Testis (tissue), 3 donors: ENCODE results near the gene RAD54L2. TPM values are rescaled to one million over a fixed set of nuclear protein-coding genes. Genes with fewer than 3 reads are reported as not detected.

ENCODE experiments used
- DNase-seq: peaks from one replicate; pipeline ENCODE4 v3.0.0-alpha.2; 2019
- H3K27ac ChIP-seq, 2 donors: fragments of 200-600 bp; sonication (generic); one replicate each; pipeline ENCODE4 v1.5.1; 2019
- H3K27me3 ChIP-seq: fragments of 200-600 bp; sonication (generic); one replicate; pipeline ENCODE4 v1.5.1; 2019
- H3K36me3 ChIP-seq: fragments of 200-600 bp; sonication (generic); one replicate; pipeline ENCODE4 v1.5.1; 2017; ENCODE audit warnings: low read depth; ENCODE audit errors: missing control alignments
- H3K4me1 ChIP-seq: fragments of 200-600 bp; sonication (generic); one replicate; pipeline ENCODE4 v1.5.1; 2019
- H3K4me3 ChIP-seq, 2 donors: fragments of 200-600 bp; sonication (generic); one replicate each; pipeline ENCODE4 v1.5.1; 2017 to 2019
- H3K9me3 ChIP-seq: fragments of 200-600 bp; sonication (generic); one replicate; pipeline ENCODE4 v1.5.1; 2017
- CTCF ChIP-seq, 3 experiments: fragments of 450-650 bp in 2 of 3; fragments of 200-600 bp in 1 of 3; sonication (generic) in 1 of 3; IDR thresholded peaks; one replicate each; pipeline ENCODE4 v1.5.1; 2016 to 2019; ENCODE audit warnings: antibody characterized with exemption in 3 of 3, mild to moderate bottlenecking in 2 of 3, moderate library complexity in 1 of 3
- POLR2A ChIP-seq: fragments of 450-650 bp; IDR thresholded peaks from one replicate; pipeline ENCODE4 v1.6.1; 2017; ENCODE audit warnings: antibody characterized with exemption, mild to moderate bottlenecking, moderate library complexity
- WGBS, 2 donors: methylation state at CpG; one replicate each; pipeline ENCODE4 v1.1.5; 2018; 5-methylcytosine and 5-hydroxymethylcytosine counted together
- intact Hi-C: fragments of 100-400 bp; cut with DNase I; formaldehyde crosslinking; loops from one replicate; pipeline ENCODE4 v1.15.1; 2023; ENCODE audit warnings: low total_unique reads
- polyA plus RNA-seq: library from polyadenylated mRNA; stranded (reverse); fragments of 350-450 nt; fragmentation: Illumina TruSeq; extraction: RNeasy Lipid Tissue Mini Kit (QIAGEN cat#74804); gene quantifications from one replicate; pipeline ENCODE4 v1.2.3, GENCODE V29; 2014; ENCODE audit warnings: low read depth, low replicate concordance; ENCODE audit not compliant: insufficient read depth
- total RNA-seq, 2 donors: library from RNA; depleted of rRNA; stranded (reverse); fragments of >200 nt; gene quantifications; one replicate each; pipeline ENCODE4 v1.2.3, GENCODE V29; 2016

Gene RAD54L2
- total and polyA plus RNA-seq, 3 donors from 2014 or later: 13.3 to 49.1 (median 40.6) TPM

GRCh38 chr3:51547274-51547673 lies 8.8 kb downstream of the RAD54L2 start:
- DNase-seq: no peak
- TF ChIP-seq POLR2A: no peak
- TF ChIP-seq CTCF (IDR thresholded peaks at IDR 0.05): no peak
- no peaks in the 10 kb centered on the region for H3K9me3 ChIP-seq
- no peaks in the 10 kb centered on the region for H3K4me1 ChIP-seq
- H3K27me3 ChIP-seq: no peaks in the 10 kb centered on the region
- intact Hi-C loops: no loop called here
- 88 to 95% methylated on average over 6 of the region's 6 CpGs for WGBS, 2 donors
- no peak overlapping the region for H3K27ac ChIP-seq
- H3K4me3 ChIP-seq: no peak overlapping the region
- H3K36me3 ChIP-seq: no peaks in the 10 kb centered on the region

- no peak overlapping the region for H3K4me3 ChIP-seq
- no peak for DNase-seq
- TF ChIP-seq CTCF (IDR thresholded peaks at IDR 0.05) (no peak), POLR2A (no peak)
- H3K4me1 ChIP-seq: no peaks in the 10 kb centered on the region
- no peak overlapping the region for H3K27ac ChIP-seq
- no peaks in the 10 kb centered on the region for H3K9me3 ChIP-seq
- intact Hi-C loops: no loop called here
- WGBS, 2 donors: 94 to 99% methylated on average over 10 of the region's 10 CpGs
- no peaks in the 10 kb centered on the region for H3K36me3 ChIP-seq
- no peaks in the 10 kb centered on the region for H3K27me3 ChIP-seq
Measured at GRCh38 chr3:51549311-51549710, 10.8 kb downstream of the RAD54L2 start.

GRCh38 chr3:51550080-51550819 lies 11.7 kb downstream of the RAD54L2 start:
- DNase-seq: no peak
- H3K27ac ChIP-seq: no peak overlapping the region
- H3K36me3 ChIP-seq: no peaks in the 10 kb centered on the region
- no peaks in the 10 kb centered on the region for H3K27me3 ChIP-seq
- no peak for TF ChIP-seq CTCF (IDR thresholded peaks at IDR 0.05)
- no peak for TF ChIP-seq POLR2A
- no peaks in the 10 kb centered on the region for H3K4me1 ChIP-seq
- no peak overlapping the region for H3K4me3 ChIP-seq
- WGBS, 2 donors: 89 to 90% methylated on average over 8 of the region's 8 CpGs
- H3K9me3 ChIP-seq: no peaks in the 10 kb centered on the region
- intact Hi-C loops: no loop called here

GRCh38 chr3:51557993-51558392 lies 19.5 kb downstream of the RAD54L2 start:
- 85 to 86% methylated on average over 4 to 5 of the region's 5 CpGs for WGBS, 2 donors

More at GRCh38 chr3:51557993-51558392, 19.5 kb downstream of the RAD54L2 start:
- Histone ChIP-seq H3K4me1 (peaks cover 5% of the 10 kb centered on the region), H3K36me3 (no peaks in the 10 kb centered on the region), H3K4me3 (no peak overlapping the region), H3K27me3 (no peaks in the 10 kb centered on the region), H3K9me3 (no peaks in the 10 kb centered on the region), H3K27ac (no peak overlapping the region)
- no peak for TF ChIP-seq CTCF (IDR thresholded peaks at IDR 0.05)
- TF ChIP-seq POLR2A: no peak
- DNase-seq: no peak
- intact Hi-C loops: no loop called here
